Smooth muscle cell (in vitro differentiated cells): ENCODE measurements around the gene RNF223. TPM values are rescaled to one million over a fixed set of nuclear protein-coding genes. Genes with fewer than 3 reads are reported as not detected.

Experiments used
- DNase-seq: peaks from one replicate; lab custom pipeline; 2025; ENCODE audit not compliant: unreplicated experiment; lab: John Stamatoyannopoulos, UW
- H2AFZ ChIP-seq: fragments of 200-600 bp; sonication (generic); 2 replicates; pipeline ENCODE4 v1.6.0; 2016; ENCODE audit warnings: antibody characterized with exemption, low read depth, mild to moderate bottlenecking
- H3F3A ChIP-seq: fragments of 200-600 bp; sonication (generic); 2 replicates; pipeline ENCODE4 v1.6.0; 2017; ENCODE audit warnings: antibody characterized with exemption, low read depth
- H3K27ac ChIP-seq: fragments of 200-600 bp; sonication (generic); 2 replicates; pipeline ENCODE4 v1.5.1; 2016; ENCODE audit warnings: low read depth, mild to moderate bottlenecking
- H3K27me3 ChIP-seq: fragments of 200-600 bp; sonication (generic); 2 replicates; pipeline ENCODE4 v1.6.1; 2016; ENCODE audit warnings: low read depth, mild to moderate bottlenecking
- H3K36me3 ChIP-seq: fragments of 200-600 bp; sonication (generic); 2 replicates; pipeline ENCODE4 v1.5.1; 2016; ENCODE audit warnings: low read depth
- H3K4me1 ChIP-seq: fragments of 200-600 bp; sonication (generic); 2 replicates; pipeline ENCODE4 v1.5.1; 2016; ENCODE audit warnings: low read depth
- H3K4me2 ChIP-seq: fragments of 200-600 bp; sonication (generic); 2 replicates; pipeline ENCODE4 v1.6.0; 2016; ENCODE audit warnings: mild to moderate bottlenecking
- H3K4me3 ChIP-seq: fragments of 200-600 bp; sonication (generic); 2 replicates; pipeline ENCODE4 v1.5.1; 2016; ENCODE audit warnings: mild to moderate bottlenecking
- H3K79me2 ChIP-seq: fragments of 200-600 bp; sonication (generic); 2 replicates; pipeline ENCODE4 v1.6.0; 2016; ENCODE audit warnings: low read depth, mild to moderate bottlenecking
- H3K9ac ChIP-seq: fragments of 200-600 bp; sonication (generic); 2 replicates; pipeline ENCODE4 v1.6.0; 2016; ENCODE audit warnings: low read depth
- H3K9me3 ChIP-seq: fragments of 200-600 bp; sonication (generic); replicated peaks from 2 replicates; pipeline ENCODE4 v1.5.1; 2016; ENCODE audit warnings: low read depth
- H4K20me1 ChIP-seq: fragments of 200-600 bp; sonication (generic); 2 replicates; pipeline ENCODE4 v1.6.0; 2016; ENCODE audit warnings: low read depth
- WGBS: methylation state at CpG from one replicate; pipeline ENCODE4 v1.1.7; 2016; ENCODE audit warnings: low lambda C conversion rate; 5-methylcytosine and 5-hydroxymethylcytosine counted together
- polyA plus RNA-seq: library from polyadenylated mRNA; unstranded; fragments of >200 nt; fragmentation: Nextera tagmentation; extraction: Ambion mirVana; gene quantifications from 2 replicates; pipeline ENCODE4 v1.2.1, GENCODE V29; 2016
- total RNA-seq: library from RNA; depleted of rRNA; stranded (reverse); fragments of >200 nt; gene quantifications from 2 replicates; pipeline ENCODE4 v1.2.3, GENCODE V29; 2014
- TF ChIP-seq, protein P1 (sequence below): fragments of 200-600 bp; sonication (generic); IDR thresholded peaks from 2 replicates; pipeline ENCODE4 v1.5.1; 2017; ENCODE audit warnings: borderline replicate concordance, mild to moderate bottlenecking, antibody characterized with exemption; ENCODE audit not compliant: insufficient read depth, poor library complexity, severe bottlenecking

Gene RNF223
- total and polyA plus RNA-seq, 2 experiments from 2014 or later = 1.6 to 4.3 TPM

DNA sequence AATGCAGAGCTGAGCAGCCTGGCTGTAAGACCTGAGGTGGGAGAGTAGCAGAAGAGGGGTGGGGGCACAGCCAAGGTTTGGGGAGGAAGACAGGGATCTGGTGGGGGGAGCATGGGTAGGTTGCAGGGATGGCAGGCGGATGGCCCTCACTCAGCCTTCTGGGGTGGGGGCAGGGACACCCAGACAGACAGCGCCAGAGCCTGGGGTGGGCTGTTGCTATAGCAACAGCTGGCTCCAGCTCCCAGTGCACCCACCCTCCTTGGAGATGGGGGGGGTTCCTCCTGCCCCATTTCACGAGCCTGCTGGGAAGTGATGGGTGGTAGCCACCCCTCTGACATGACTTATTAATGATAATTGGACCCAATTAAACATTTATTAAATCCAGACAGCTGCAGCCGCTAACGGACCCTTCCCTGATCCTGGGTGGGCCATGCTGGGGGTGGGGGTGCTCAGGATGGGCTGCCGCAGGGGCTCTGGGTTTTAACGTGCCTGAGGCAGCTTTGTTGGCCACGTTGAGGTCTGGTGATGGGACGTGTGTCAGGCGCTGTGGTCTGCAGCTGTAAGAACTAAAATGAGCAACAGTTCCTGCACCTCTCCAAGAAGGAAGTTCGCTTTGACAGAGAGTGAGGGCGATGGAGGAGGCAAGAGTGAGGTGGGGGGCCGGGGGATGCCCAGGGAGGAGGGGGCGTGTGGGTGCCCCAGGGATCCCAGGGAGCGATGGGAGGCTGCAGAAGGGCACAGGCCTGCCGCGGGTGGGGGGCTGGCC is 34.8 kb downstream of the RNF223 start:
- Histone ChIP-seq H2AFZ (no peak overlapping the region), H4K20me1 (peaks cover 81% of the 10 kb centered on the region), H3K9ac (no peak overlapping the region), H3K4me2 (peak overlapping the region; percentile 93), H3K79me2 (no peaks in the 10 kb centered on the region), H3F3A (no peaks in the 10 kb centered on the region), H3K36me3 (no peaks in the 10 kb centered on the region), H3K9me3 (no peaks in the 10 kb centered on the region), H3K4me3 (no peak overlapping the region), H3K27ac (no peak overlapping the region), H3K4me1 (peaks cover 10% of the 10 kb centered on the region), H3K27me3 (peaks cover 14% of the 10 kb centered on the region)
- WGBS = 67% methylated on average over 12 of the region's 17 CpGs
- TF ChIP-seq, protein P1, sequence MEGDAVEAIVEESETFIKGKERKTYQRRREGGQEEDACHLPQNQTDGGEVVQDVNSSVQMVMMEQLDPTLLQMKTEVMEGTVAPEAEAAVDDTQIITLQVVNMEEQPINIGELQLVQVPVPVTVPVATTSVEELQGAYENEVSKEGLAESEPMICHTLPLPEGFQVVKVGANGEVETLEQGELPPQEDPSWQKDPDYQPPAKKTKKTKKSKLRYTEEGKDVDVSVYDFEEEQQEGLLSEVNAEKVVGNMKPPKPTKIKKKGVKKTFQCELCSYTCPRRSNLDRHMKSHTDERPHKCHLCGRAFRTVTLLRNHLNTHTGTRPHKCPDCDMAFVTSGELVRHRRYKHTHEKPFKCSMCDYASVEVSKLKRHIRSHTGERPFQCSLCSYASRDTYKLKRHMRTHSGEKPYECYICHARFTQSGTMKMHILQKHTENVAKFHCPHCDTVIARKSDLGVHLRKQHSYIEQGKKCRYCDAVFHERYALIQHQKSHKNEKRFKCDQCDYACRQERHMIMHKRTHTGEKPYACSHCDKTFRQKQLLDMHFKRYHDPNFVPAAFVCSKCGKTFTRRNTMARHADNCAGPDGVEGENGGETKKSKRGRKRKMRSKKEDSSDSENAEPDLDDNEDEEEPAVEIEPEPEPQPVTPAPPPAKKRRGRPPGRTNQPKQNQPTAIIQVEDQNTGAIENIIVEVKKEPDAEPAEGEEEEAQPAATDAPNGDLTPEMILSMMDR = no peak
- DNase-seq = no peak

DNA sequence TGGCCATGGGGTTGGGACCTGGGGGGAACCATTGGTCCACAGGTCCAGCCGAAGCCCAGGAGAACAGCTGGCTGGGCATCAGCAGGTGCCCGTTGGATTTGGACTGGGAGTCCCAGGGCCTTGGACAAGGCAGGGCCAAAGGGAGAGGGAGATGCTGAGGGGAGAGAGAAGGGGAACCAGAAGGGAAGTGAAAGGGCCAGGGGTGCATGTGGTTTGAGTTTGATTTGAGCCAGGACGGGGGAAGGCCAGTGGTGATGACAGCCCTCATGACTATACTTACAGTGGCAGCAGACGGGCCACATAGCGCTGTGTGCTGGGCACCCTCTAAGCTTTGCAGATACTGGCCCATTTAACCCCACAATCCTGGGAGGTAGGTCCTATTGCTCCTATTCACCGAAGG is 35.4 kb downstream of the RNF223 start:
- peaks cover 88% of the 10 kb centered on the region for H4K20me1 ChIP-seq
- no peaks in the 10 kb centered on the region for H3K79me2 ChIP-seq
- H3K4me2 ChIP-seq = no peak overlapping the region
- no peaks in the 10 kb centered on the region for H3K9me3 ChIP-seq
- no peak overlapping the region for H3K4me3 ChIP-seq
- no peaks in the 10 kb centered on the region for H3K36me3 ChIP-seq
- H3K4me1 ChIP-seq = peaks cover 10% of the 10 kb centered on the region
- DNase-seq = no peak
- TF ChIP-seq, protein P1 = no peak
- H2AFZ ChIP-seq = no peak overlapping the region
- H3F3A ChIP-seq = no peaks in the 10 kb centered on the region
- H3K27me3 ChIP-seq = peaks cover 20% of the 10 kb centered on the region
- H3K9ac ChIP-seq = no peak overlapping the region
- 92% methylated on average over 6 of the region's 6 CpGs for WGBS
- no peak overlapping the region for H3K27ac ChIP-seq

DNA sequence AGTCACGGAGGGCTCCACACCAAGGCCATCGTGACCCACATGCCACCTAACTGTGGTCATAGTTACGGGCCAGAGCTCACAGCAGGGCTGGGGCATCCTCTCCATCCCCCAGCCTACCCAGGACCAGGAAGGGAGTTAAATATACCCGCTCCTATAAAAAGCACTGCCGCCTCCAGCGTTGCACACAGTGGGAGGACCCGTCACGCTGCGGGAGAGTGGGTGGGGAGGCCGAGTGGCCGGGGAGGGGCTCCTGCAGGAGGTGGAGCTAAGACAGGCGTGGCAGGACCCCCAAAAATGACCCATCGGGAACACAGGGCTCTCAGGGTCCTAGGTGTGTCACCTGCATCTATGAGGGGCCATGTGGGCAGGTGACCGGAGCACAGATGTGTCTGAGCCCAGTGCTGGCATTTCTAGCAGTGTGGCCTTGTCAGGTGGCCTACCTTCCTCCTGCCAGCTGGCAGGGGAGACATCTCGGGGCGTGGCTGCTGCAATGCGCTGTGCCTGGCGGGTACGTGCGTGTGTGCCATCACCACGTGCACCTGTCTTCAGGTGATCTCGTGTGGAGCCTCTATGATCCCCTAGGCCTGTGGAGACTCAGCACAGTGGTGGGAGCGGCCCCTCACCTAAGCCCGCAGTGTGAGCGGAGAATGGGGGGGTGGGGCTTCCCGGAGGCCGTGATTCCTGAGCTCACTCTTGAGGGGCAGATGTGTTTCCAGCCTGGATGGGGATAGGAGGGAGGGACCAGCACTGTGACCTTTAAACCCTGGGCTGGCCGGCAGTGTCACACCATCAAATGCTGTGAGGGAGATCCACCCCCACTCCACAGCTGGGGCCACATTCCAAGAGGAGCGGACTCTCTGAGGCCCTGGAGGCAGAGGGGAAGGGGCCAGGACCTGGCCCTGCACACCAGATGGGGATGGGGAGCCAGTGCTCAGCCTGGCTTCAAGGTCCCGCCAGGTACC is 36.5 kb downstream of the RNF223 start:
- TF ChIP-seq, protein P1 = no peak
- no peak overlapping the region for H3K4me3 ChIP-seq
- WGBS = 92% methylated on average over 28 of the region's 30 CpGs
- H4K20me1 ChIP-seq = peaks cover 84% of the 10 kb centered on the region
- H2AFZ ChIP-seq = no peak overlapping the region
- H3K4me1 ChIP-seq = peaks cover 12% of the 10 kb centered on the region
- no peaks in the 10 kb centered on the region for H3K36me3 ChIP-seq
- no peak overlapping the region for H3K9ac ChIP-seq
- H3K27ac ChIP-seq = no peak overlapping the region
- H3F3A ChIP-seq = no peaks in the 10 kb centered on the region
- H3K79me2 ChIP-seq = no peaks in the 10 kb centered on the region
- H3K27me3 ChIP-seq = peaks cover 21% of the 10 kb centered on the region
- H3K9me3 ChIP-seq = no peaks in the 10 kb centered on the region
- no peak overlapping the region for H3K4me2 ChIP-seq
- DNase-seq = no peak
